HepG2 (cell line): ENCODE measurements around the gene FAM83D. TPM values are rescaled to one million over a fixed set of nuclear protein-coding genes. Genes with fewer than 3 reads are reported as not detected.

ENCODE experiments used
- HDAC1 ChIP-seq: sonication (generic); formaldehyde crosslinking; IDR thresholded peaks from 2 replicates; pipeline ENCODE4 v1.5.1; 2020; ENCODE audit warnings: mild to moderate bottlenecking, missing genetic modification reagents
- KDM2A ChIP-seq: sonication (generic); formaldehyde crosslinking; IDR thresholded peaks from 2 replicates; pipeline ENCODE4 v1.4.0; 2020; ENCODE audit warnings: low read depth, missing genetic modification reagents, borderline replicate concordance
- MAF1 ChIP-seq: sonication (generic); formaldehyde crosslinking; IDR thresholded peaks from 2 replicates; pipeline ENCODE4 v1.5.0; 2020; ENCODE audit warnings: missing genetic modification reagents, borderline replicate concordance
- MLX ChIP-seq: IDR thresholded peaks from 2 replicates; pipeline ENCODE4 v1.6.1; 2016
- TEF ChIP-seq: sonication (generic); formaldehyde crosslinking; IDR thresholded peaks from 2 replicates; pipeline ENCODE4 v1.5.0; 2020; ENCODE audit warnings: missing genetic modification reagents
- ZNF12 ChIP-seq: sonication (generic); formaldehyde crosslinking; IDR thresholded peaks from 2 replicates; pipeline ENCODE4 v1.5.0; 2020; ENCODE audit warnings: missing genetic modification reagents
- ZNF329 ChIP-seq: sonication (generic); formaldehyde crosslinking; IDR thresholded peaks from 2 replicates; pipeline ENCODE4 v1.9.0; 2021; ENCODE audit warnings: low read depth, mild to moderate bottlenecking, missing genetic modification reagents
- ZNF367 ChIP-seq: sonication (generic); formaldehyde crosslinking; IDR thresholded peaks from 2 replicates; pipeline ENCODE4 v1.4.0; 2020; ENCODE audit warnings: missing genetic modification reagents, borderline replicate concordance
- ZNF557 ChIP-seq: sonication (generic); formaldehyde crosslinking; IDR thresholded peaks from 2 replicates; pipeline ENCODE4 v1.4.0; 2020; ENCODE audit warnings: missing genetic modification reagents
- ZNF574 ChIP-seq: sonication (generic); formaldehyde crosslinking; IDR thresholded peaks from 2 replicates; pipeline ENCODE4 v1.4.0; 2020; ENCODE audit warnings: missing genetic modification reagents
- ZNF709 ChIP-seq: sonication (generic); formaldehyde crosslinking; IDR thresholded peaks from 2 replicates; pipeline ENCODE4 v1.5.0; 2020; ENCODE audit warnings: mild to moderate bottlenecking, missing genetic modification reagents
- ZNF773 ChIP-seq: sonication (generic); formaldehyde crosslinking; IDR thresholded peaks from 2 replicates; pipeline ENCODE4 v1.4.0; 2020; ENCODE audit warnings: missing genetic modification reagents, borderline replicate concordance
- ZSCAN12 ChIP-seq: sonication (generic); formaldehyde crosslinking; IDR thresholded peaks from 2 replicates; pipeline ENCODE4 v1.9.0; 2021; ENCODE audit warnings: mild to moderate bottlenecking, missing genetic modification reagents
- ZSCAN9 ChIP-seq: IDR thresholded peaks from 2 replicates; pipeline ENCODE4 v1.6.1; 2016; ENCODE audit warnings: borderline replicate concordance
- polyA plus RNA-seq, 8 experiments: library from polyadenylated mRNA; depleted of rRNA in 3 of 8; stranded (reverse) in 7 of 8; unstranded in 1 of 8; fragments of >200 nt; fragmentation: Illumina TruSeq in 4 of 8; extraction: Trizol in 4 of 8; gene quantifications; 2 replicates each; pipeline versions ENCODE4 v1.2.1 to v1.2.3, GENCODE V29; 2011 to 2016; ENCODE audit warnings: low read depth in 4 of 8, missing spikeins in 1 of 8, mixed read lengths in 1 of 8; ENCODE audit not compliant: insufficient read depth in 1 of 8
- total RNA-seq, 5 experiments: library from RNA; depleted of rRNA; stranded (reverse); fragments of >200 nt; fragmentation: Illumina TruSeq; extraction: Trizol; gene quantifications; 2 replicates each; pipeline ENCODE4 v1.2.3, GENCODE V29; 2016; ENCODE audit warnings: low read depth in 1 of 5
- TF ChIP-seq, protein P1 (sequence below): IDR thresholded peaks from 2 replicates; pipeline ENCODE4 v1.4.0; 2020; ENCODE audit warnings: mild to moderate bottlenecking, missing genetic modification reagents
- TF ChIP-seq, protein P2 (sequence below): sonication (generic); formaldehyde crosslinking; IDR thresholded peaks from 2 replicates; pipeline ENCODE4 v1.5.0; 2020; ENCODE audit warnings: missing genetic modification reagents
- TF ChIP-seq, protein P3 (sequence below): sonication (generic); formaldehyde crosslinking; IDR thresholded peaks from 2 replicates; pipeline ENCODE4 v1.5.1; 2020; ENCODE audit warnings: missing genetic modification reagents, mild to moderate bottlenecking, borderline replicate concordance

The FAM83D gene
- total and polyA plus RNA-seq, 2 of the 13 experiments (the other 11 are each of a cell fraction or from before 2014, with no cell fraction given) = 51.4 to 64.0 TPM

GRCh38 chr20:38878866-38879265 lies 47.4 kb upstream of the FAM83D start (continued):
- no peak for TF ChIP-seq ZNF329 (CRISPR knock-in tag)
- peak; percentile 91 for TF ChIP-seq ZNF773
- TF ChIP-seq ZNF574 (CRISPR knock-in tag) = 0 out of 2 replicates have a peak, but pooled peaks have one; percentile 45
- 0 out of 2 replicates have a peak, but pooled peaks have one; percentile 43 for TF ChIP-seq KDM2A (CRISPR knock-in tag)
- TF ChIP-seq ZNF557 (CRISPR knock-in tag) = peak; percentile 85; the same call in 1 of the 2 replicates
- 0 out of 2 replicates have a peak, but pooled peaks have one; percentile 59 for TF ChIP-seq ZSCAN12 (CRISPR knock-in tag)
- TF ChIP-seq ZNF709 (CRISPR knock-in tag) = peak; percentile 57; the same call in 1 of the 2 replicates
- TF ChIP-seq MAF1 = no peak
- no peak for TF ChIP-seq ZSCAN9
- TF ChIP-seq, protein P1, sequence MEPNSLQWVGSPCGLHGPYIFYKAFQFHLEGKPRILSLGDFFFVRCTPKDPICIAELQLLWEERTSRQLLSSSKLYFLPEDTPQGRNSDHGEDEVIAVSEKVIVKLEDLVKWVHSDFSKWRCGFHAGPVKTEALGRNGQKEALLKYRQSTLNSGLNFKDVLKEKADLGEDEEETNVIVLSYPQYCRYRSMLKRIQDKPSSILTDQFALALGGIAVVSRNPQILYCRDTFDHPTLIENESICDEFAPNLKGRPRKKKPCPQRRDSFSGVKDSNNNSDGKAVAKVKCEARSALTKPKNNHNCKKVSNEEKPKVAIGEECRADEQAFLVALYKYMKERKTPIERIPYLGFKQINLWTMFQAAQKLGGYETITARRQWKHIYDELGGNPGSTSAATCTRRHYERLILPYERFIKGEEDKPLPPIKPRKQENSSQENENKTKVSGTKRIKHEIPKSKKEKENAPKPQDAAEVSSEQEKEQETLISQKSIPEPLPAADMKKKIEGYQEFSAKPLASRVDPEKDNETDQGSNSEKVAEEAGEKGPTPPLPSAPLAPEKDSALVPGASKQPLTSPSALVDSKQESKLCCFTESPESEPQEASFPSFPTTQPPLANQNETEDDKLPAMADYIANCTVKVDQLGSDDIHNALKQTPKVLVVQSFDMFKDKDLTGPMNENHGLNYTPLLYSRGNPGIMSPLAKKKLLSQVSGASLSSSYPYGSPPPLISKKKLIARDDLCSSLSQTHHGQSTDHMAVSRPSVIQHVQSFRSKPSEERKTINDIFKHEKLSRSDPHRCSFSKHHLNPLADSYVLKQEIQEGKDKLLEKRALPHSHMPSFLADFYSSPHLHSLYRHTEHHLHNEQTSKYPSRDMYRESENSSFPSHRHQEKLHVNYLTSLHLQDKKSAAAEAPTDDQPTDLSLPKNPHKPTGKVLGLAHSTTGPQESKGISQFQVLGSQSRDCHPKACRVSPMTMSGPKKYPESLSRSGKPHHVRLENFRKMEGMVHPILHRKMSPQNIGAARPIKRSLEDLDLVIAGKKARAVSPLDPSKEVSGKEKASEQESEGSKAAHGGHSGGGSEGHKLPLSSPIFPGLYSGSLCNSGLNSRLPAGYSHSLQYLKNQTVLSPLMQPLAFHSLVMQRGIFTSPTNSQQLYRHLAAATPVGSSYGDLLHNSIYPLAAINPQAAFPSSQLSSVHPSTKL (CRISPR knock-in tag) = 0 out of 2 replicates have a peak, but pooled peaks have one; percentile 10
- 0 out of 2 replicates have a peak, but pooled peaks have one; percentile 22 for TF ChIP-seq ZNF12
- TF ChIP-seq, protein P2, sequence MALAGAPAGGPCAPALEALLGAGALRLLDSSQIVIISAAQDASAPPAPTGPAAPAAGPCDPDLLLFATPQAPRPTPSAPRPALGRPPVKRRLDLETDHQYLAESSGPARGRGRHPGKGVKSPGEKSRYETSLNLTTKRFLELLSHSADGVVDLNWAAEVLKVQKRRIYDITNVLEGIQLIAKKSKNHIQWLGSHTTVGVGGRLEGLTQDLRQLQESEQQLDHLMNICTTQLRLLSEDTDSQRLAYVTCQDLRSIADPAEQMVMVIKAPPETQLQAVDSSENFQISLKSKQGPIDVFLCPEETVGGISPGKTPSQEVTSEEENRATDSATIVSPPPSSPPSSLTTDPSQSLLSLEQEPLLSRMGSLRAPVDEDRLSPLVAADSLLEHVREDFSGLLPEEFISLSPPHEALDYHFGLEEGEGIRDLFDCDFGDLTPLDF (CRISPR knock-in tag) = 0 out of 2 replicates have a peak, but pooled peaks have one; percentile 31
- peak; percentile 64; the same call in 1 of the 2 replicates for TF ChIP-seq TEF (CRISPR knock-in tag)
- no peak for TF ChIP-seq HDAC1 (CRISPR knock-in tag)
- no peak for TF ChIP-seq MLX (CRISPR knock-in tag)
- TF ChIP-seq ZNF367 (CRISPR knock-in tag) = no peak; the same call in 1 of the 2 replicates
- TF ChIP-seq, protein P3, sequence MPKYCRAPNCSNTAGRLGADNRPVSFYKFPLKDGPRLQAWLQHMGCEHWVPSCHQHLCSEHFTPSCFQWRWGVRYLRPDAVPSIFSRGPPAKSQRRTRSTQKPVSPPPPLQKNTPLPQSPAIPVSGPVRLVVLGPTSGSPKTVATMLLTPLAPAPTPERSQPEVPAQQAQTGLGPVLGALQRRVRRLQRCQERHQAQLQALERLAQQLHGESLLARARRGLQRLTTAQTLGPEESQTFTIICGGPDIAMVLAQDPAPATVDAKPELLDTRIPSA (CRISPR knock-in tag) = no peak
